NOMO-1 treated with dmso at 0.1 percent for 144 hours (cell line): ENCODE results near the gene MSS51.
"Not testable (repeated sequence)": the region's sequence is repeated elsewhere in the genome, so short reads cannot be mapped to it uniquely, and the experiment has no call there.

Experiments used
- DNase-seq: peaks from one replicate; lab custom pipeline; 2025; ENCODE audit not compliant: unreplicated experiment; lab: John Stamatoyannopoulos, UW

MSS51 gene

GRCh38 chr10:73414230-73414945, 19.0 kb downstream of the MSS51 start:
- DNase-seq = no peak

GRCh38 chr10:73413528-73414229, 19.7 kb downstream of the MSS51 start, which contains the start of gene ANXA7:
TSS of gene ANXA7 (minus strand) at chr10:73414058. CDS start at chr10:73400856, 13,202 bp downstream.
- DNase-seq = peak; percentile 84

GRCh38 chr10:73413108-73413527, 20.2 kb downstream of the MSS51 start:
- DNase-seq = peak; percentile 6

- DNase-seq = no peak
Observed at GRCh38 chr10:73410897-73411296, 22.5 kb downstream of the MSS51 start.

- no peak for DNase-seq
Observed at GRCh38 chr10:73408978-73409521, 24.3 kb downstream of the MSS51 start.

GRCh38 chr10:73408061-73408460, 25.3 kb downstream of the MSS51 start:
- no peak for DNase-seq

- no peak for DNase-seq
Observed at GRCh38 chr10:73407495-73407894, 25.9 kb downstream of the MSS51 start.

GRCh38 chr10:73406846-73407245, 26.5 kb downstream of the MSS51 start:
- no peak for DNase-seq

- DNase-seq = no peak
Observed at GRCh38 chr10:73405556-73405955, 27.8 kb downstream of the MSS51 start.

- no peak for DNase-seq
Observed at GRCh38 chr10:73404690-73405089, 28.7 kb downstream of the MSS51 start.

GRCh38 chr10:73401636-73402035, 31.7 kb downstream of the MSS51 start:
- DNase-seq = no peak

GRCh38 chr10:73399063-73399462, 34.3 kb downstream of the MSS51 start:
- DNase-seq = no peak

- DNase-seq = no peak
Observed at GRCh38 chr10:73398024-73398423, 35.3 kb downstream of the MSS51 start.

GRCh38 chr10:73394325-73394724, 39.0 kb downstream of the MSS51 start:
- DNase-seq = not testable (repeated sequence)

- no peak for DNase-seq
Observed at GRCh38 chr10:73388228-73388627, 45.1 kb downstream of the MSS51 start.

GRCh38 chr10:73386583-73386982, 46.8 kb downstream of the MSS51 start:
- no peak for DNase-seq

- no peak for DNase-seq
Observed at GRCh38 chr10:73379064-73379748, 54.2 kb downstream of the MSS51 start.

- no peak for DNase-seq
Observed at GRCh38 chr10:73376679-73377078, 56.7 kb downstream of the MSS51 start.
